GM12865 (cell line): ENCODE measurements around the gene MCF2L2.

Source experiments
- DNase-seq: peaks from one replicate; pipeline ENCODE4 v3.0.0; 2010; ENCODE audit warnings: low read depth
- H3K4me3 ChIP-seq: 2 replicates; pipeline ENCODE4 v1.5.1; 2011; ENCODE audit warnings: mild to moderate bottlenecking, low read depth, low read length, control low read depth
- CTCF ChIP-seq: IDR thresholded peaks from 2 replicates; pipeline ENCODE4 v1.5.1; 2011; ENCODE audit warnings: low read length, control low read depth, low read depth, inconsistent platforms; ENCODE audit not compliant: insufficient read depth; ENCODE audit errors: missing control alignments

Gene MCF2L2

DNA sequence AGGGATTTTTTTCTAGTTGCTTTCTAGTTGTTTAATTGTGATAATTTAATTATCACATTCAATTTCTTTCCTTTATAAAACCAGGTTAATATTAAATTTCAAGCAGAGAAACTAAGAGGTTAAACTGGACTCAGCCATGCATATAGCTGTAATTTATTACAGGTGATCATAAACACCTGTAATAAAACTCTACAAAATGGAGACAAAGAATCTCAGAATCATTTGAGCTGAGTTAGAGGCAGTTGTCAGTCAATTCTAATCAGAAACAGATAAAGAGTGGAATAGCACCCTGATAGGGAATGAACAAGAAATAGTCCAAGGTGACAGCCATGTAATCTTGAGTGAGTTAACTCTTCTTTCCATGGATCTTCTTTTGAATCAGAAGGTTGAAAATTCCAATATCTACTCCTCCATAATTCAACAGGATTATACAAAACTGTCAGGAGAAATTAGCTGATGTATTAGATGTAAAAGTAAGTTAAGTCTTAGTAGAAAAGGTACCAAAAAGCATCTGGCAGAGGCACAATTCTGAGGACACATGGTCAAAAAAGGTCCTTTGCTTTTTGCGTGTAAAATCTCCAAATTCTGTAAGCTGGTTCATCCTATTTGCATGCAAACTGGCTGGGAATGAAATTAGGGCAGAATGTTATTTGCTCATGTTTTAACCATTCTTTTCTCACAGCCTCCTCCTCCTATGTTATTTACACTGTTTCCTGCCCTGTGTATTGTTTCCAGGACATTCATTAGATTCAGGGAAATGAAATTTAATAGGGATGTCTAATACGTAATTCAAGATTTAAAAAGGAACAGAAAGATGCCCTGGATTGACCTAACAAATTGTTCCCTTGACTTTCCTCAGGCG, 214.8 kb downstream of the MCF2L2 start:
- H3K4me3 ChIP-seq, result no peak overlapping the region
- TF ChIP-seq CTCF, result no peak
- DNase-seq, result no peak

GRCh38 chr3:183212565-183212964, 215.9 kb downstream of the MCF2L2 start:
- no peak overlapping the region for H3K4me3 ChIP-seq
- no peak for DNase-seq
- TF ChIP-seq CTCF, result no peak

- TF ChIP-seq CTCF, result no peak
- DNase-seq, result no peak
- H3K4me3 ChIP-seq, result no peak overlapping the region
Measured at GRCh38 chr3:183212096-183212495, 216.3 kb downstream of the MCF2L2 start.

- no peak for TF ChIP-seq CTCF
- H3K4me3 ChIP-seq, result no peak overlapping the region
- no peak for DNase-seq
Measured at GRCh38 chr3:183211352-183211751, 217.1 kb downstream of the MCF2L2 start.

- no peak overlapping the region for H3K4me3 ChIP-seq
- DNase-seq, result no peak
- no peak for TF ChIP-seq CTCF
Measured at GRCh38 chr3:183210862-183211341, 217.5 kb downstream of the MCF2L2 start.

DNA sequence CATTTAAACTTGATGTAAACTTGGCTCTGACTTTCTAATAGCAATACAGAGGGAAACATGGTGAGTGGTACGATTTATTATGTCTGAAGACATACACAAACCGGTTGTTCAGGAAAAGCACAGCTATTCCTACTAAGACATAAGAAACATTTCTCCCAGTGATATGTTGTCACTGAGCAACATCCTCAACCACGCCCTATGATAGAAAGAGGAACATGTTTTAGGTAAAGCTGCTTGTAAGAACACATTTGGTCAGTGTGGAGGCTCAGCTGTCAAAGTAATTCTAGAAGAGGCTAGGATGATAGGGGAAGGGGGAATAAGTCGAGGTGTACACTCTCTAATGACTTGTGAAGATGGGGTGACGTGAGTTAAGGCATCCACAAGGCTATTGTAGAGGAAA, 218.1 kb downstream of the MCF2L2 start:
- H3K4me3 ChIP-seq, result no peak overlapping the region
- no peak for TF ChIP-seq CTCF
- no peak for DNase-seq
